ENCODE data around the gene ROCK2.

DNA sequence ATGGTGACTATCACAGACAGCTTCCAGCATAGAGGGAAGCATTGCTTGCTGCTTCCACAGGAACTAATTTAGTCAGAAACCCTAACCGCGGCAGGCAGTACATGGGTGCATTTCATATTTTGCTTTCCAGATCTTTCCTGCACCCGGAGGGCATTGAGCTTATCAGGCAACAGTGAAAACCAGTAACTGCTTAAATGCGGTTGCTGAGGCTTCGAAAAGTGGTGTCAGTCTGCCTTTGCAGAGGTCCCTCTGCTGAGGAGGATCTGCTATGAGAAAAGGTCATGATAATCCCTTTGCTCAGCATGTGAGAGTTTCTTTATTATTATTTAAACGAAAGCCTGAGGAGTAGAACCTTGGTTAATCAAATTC lies 44.6 kb upstream of the ROCK2 start:
- TF ChIP-seq CTCF (conservative IDR thresholded peaks at IDR 0.05; ENCODE audit: low read depth, low read length) (no peak), EZH2 (IDR thresholded peaks at IDR 0.05; ENCODE audit: borderline replicate concordance, low read depth, low read length, poor library complexity, severe bottlenecking) (no peak)

Measured in A673 (cell line).